ENCODE measurements around the gene GRAMD1B.

DNA sequence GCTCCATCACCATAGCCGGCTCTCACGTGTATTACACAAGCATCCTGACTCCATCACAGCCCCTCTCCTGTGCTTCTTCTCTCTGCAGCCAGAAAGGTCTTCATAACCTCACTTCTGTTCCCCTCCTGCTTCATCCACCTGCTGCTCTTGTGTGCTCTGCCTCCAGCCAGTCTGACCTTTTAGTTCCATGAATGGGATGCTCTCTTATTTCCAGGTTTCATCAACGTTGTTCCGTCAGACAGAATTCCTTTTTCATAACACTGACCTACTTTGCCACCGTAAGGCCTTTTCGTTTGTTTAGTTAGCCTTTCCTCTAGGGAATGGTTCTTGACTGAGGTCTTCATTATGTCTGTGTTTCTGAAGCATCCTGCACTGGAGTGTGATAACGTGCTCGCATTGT lies 18.8 kb downstream of the GRAMD1B start:
- TF ChIP-seq, protein P1, sequence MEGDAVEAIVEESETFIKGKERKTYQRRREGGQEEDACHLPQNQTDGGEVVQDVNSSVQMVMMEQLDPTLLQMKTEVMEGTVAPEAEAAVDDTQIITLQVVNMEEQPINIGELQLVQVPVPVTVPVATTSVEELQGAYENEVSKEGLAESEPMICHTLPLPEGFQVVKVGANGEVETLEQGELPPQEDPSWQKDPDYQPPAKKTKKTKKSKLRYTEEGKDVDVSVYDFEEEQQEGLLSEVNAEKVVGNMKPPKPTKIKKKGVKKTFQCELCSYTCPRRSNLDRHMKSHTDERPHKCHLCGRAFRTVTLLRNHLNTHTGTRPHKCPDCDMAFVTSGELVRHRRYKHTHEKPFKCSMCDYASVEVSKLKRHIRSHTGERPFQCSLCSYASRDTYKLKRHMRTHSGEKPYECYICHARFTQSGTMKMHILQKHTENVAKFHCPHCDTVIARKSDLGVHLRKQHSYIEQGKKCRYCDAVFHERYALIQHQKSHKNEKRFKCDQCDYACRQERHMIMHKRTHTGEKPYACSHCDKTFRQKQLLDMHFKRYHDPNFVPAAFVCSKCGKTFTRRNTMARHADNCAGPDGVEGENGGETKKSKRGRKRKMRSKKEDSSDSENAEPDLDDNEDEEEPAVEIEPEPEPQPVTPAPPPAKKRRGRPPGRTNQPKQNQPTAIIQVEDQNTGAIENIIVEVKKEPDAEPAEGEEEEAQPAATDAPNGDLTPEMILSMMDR (IDR thresholded peaks at IDR 0.05) = no peak
- TF ChIP-seq EP300 (IDR thresholded peaks at IDR 0.05) (no peak), POLR2A (IDR thresholded peaks at IDR 0.05) (no peak)

Measured in tibial nerve (tissue), 4 donors.